Cerebellar cortex (tissue), 1 donor: ENCODE measurements around the gene SLC9A1.
"Not testable (repeated sequence)": the region's sequence is repeated elsewhere in the genome, so short reads cannot be mapped to it uniquely, and the experiment has no call there.

ENCODE experiments used
- DNase-seq: peaks from one replicate; pipeline ENCODE4 v3.0.0-alpha.2; 2015; ENCODE audit warnings: low spot score

The SLC9A1 gene

GRCh38 chr1:27132624-27133023 is 22.3 kb downstream of the SLC9A1 start:
- no peak for DNase-seq

DNA sequence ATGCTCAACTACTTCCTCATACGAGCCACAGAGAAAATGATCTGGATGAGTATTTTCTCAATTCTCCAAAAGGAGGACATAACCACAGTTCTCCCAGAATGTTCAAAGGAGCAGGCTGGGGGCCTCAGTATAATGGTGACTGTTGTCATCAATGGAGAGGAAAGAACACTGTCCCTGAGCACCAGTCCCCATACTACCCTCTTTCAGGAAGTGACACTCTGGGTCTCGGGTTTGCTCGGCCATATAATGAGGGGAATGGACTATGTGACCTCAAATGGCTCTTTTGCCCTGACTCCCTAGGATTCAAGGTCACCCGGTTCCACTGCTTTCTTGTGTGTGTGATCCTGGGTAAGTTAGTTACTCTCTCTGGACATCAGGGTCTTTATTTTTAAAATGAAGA is 22.8 kb downstream of the SLC9A1 start:
- DNase-seq, result no peak

DNA sequence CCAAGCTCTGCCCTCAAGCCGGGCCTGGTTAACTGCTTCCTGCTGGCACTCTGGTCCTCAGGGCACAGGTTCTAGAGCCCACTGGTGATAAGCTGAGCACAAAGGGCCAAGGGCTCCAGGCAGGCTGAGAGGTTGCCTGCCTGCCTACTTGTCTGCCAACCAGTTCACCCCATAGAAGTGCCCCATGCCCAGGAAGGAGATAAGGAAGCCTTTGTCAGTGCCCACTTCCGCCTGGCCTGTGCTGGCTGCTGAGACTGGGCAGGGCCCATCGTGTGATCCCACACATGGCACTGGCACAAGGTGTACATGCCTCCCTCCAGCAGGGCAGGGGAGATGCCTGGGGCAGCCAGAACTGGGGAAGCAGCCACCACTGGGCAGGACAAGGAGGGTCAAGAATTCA is 24.1 kb downstream of the SLC9A1 start:
- DNase-seq, result no peak

- DNase-seq, result no peak
These were observed 25.7 kb downstream of the SLC9A1 start for GRCh38 chr1:27129225-27129624.

GRCh38 chr1:27127419-27127818 is 27.5 kb downstream of the SLC9A1 start:
- no peak for DNase-seq

DNA sequence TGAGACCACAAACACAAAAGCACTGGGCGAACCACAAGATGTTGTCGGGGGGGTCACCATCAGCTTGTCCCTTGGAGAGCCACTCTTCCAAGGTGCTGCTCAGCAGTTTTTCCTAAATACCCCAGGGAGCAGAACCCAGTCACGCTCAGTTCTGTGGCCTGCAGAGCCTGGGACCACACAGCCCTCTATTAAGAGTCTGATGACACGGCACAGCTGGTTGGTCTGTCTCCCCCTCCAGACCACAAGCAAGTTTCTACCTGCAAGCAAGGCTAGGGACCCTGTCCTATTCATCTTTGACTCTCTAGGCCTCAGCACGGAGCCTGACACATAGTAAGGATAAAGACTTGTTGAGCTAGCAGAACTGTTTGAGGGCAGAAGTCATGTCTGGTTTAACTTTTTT is 28.5 kb downstream of the SLC9A1 start:
- no peak for DNase-seq

DNA sequence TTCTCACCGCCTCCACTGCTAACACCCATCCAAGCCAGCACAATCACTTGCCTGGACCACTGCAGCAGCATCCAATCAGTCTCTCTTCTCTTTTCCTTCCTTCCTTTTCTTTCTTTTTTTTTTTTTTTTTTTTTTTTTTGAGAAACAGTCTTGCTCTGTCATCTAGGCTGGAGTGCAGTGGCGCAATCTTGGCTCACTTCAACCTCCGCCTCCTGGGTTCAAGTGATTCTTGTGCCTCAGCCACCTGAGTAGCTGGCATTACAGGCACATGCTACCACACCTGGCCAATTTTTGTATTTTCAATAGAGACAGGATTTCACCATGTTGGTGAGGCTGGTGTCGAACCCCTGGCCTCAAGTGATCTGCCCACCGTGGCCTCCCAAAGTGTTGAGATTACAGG is 29.8 kb downstream of the SLC9A1 start:
- DNase-seq, result not testable (repeated sequence)

- no peak for DNase-seq
These were observed 30.5 kb downstream of the SLC9A1 start for GRCh38 chr1:27124405-27124804.

- peak; percentile 60 for DNase-seq
These were observed 32.3 kb downstream of the SLC9A1 start for GRCh38 chr1:27122652-27123051.

GRCh38 chr1:27120854-27121253 is 34.1 kb downstream of the SLC9A1 start:
- DNase-seq, result no peak

DNA sequence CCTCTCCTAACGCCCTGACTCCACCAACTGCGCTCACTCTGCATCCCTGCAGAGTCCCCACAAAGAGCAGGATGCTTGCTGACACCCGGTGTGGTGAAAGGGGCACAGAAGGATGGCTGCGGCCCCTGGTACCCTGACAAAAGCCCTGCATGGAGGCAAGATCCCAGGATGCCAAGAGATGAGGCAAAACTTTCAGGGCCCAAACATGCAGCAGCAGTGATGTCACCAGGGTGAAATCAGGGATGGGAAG is 36.6 kb downstream of the SLC9A1 start:
- DNase-seq, result no peak

- peak; percentile 87 for DNase-seq
These were observed 37.0 kb downstream of the SLC9A1 start for GRCh38 chr1:27117733-27118439.

- DNase-seq, result no peak
These were observed 38.2 kb downstream of the SLC9A1 start for GRCh38 chr1:27116697-27117096.

DNA sequence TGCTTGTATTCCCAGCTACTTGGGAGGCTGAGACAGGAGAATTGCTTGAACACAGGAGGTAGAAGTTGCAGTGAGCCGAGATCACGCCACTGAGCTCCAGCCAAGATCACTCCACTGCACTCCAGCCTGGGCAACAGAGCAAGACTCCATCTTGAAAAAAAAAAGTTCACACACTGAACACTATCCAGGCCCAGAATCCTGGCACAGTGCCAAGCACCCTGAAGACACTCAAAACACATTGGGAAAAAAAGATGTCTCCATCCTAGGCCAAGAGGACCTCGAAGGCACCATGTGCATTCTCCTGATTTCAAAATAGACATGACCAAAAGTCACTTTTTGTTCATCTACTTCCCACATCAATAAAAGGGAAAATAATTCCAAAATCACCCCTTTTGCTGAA is 38.7 kb downstream of the SLC9A1 start:
- DNase-seq, result no peak

GRCh38 chr1:27114546-27114945 is 40.4 kb downstream of the SLC9A1 start:
- DNase-seq, result no peak

GRCh38 chr1:27113861-27114260 is 41.1 kb downstream of the SLC9A1 start:
- DNase-seq, result no peak

DNA sequence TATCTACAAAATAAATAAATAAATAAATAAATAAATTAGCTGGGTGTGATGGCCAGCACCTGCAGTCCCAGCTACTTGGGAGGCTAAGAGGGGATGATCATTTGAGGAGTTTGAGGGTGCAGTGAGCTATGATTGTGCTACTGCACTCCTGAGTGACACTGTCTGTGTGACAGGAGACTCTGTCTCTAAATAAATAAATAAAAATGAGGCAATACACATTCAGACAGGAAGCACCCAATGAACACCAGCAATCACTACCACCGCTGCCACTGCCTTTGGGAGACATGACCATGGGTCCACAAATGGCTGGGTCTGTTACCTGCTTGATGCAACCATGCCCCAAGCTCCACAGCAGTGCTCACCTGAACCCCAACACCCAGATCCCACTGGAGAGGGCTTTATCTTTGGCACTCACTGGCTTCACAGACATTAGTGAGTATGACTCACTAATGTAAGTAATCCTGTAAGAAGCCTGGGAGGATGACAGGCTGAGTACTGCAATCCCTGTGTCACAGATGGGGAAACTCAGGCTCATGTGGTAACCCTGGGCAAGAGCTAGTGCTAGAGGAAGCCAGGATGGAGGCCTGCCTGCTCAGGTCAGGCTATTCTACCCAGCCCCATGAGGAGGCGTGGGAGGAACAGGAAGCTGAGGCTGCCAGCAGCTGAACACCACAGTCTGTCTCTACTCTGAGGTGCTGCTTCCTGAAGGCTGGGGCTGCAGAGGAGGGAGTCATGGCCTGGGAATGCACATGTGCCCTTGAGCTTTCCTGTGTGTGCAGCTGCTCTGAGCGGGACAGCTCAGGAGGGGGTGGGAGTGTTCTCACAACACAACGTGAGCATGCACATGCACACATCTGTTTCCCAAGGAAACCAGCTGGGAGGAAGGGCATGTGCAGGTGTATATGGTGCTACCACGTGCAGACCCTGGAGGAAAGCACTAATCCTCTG is 43.0 kb downstream of the SLC9A1 start:
- DNase-seq, result peak; percentile 87

DNA sequence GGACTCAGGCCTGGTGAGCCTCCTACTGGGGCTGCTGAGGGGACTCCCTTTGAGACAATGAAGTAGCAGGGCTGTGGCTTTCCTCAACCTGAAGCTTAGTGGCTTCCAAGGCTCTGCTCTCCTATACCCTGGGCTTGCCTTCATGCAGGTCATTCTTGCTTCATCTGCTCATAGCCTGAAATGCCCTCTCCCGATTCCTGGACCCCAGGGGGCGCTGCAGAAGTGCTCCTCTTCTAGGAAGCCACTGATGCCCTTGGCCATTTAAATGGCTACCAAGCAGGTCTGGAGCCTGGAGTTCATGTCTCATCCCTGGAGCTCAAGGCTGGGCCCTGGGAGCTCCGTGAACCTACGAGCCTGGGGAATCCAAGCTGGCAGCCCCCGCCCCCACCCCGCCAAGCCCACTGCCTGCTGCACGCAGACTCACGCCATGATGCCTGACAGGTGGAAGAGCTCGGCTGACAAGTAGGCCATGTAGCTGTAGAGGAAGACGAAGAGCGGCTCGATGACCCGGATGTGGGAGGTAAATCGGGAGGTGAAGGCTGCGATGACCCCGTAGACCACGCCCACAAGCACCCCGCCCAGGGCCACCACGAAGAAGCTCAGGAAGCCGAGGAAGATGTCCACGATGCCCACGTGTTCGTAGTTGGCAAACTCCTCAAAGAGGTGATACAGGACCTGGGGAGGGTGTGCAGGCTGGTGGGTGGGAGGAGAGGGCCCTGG is 45.7 kb downstream of the SLC9A1 start:
- no peak for DNase-seq

- DNase-seq, result no peak
These were observed 46.3 kb downstream of the SLC9A1 start for GRCh38 chr1:27108588-27108987.

- no peak for DNase-seq
These were observed 48.2 kb downstream of the SLC9A1 start for GRCh38 chr1:27106561-27107323.

GRCh38 chr1:27105018-27105417 is 49.9 kb downstream of the SLC9A1 start:
- DNase-seq, result no peak

GRCh38 chr1:27103498-27103897 is 51.4 kb downstream of the SLC9A1 start:
- DNase-seq, result no peak
